Stimulated activated CD4-positive, alpha-beta T cell treated with anti-CD3 and anti-CD28 coated beads, Interleukin-12 subunit alpha, Interleukin-12 subunit beta, amount 100 ng/mL, for 48 hours (primary cell): ENCODE measurements around the gene UCP3.

Source experiments
- DNase-seq, 3 donors: peaks; one replicate each; pipeline ENCODE4 v3.0.0-alpha.2; 2020; ENCODE audit warnings: low read depth in 2 of 3, low spot score in 1 of 3

Gene UCP3

GRCh38 chr11:73956876-73957653 is 51.8 kb downstream of the UCP3 start:
- DNase-seq: no peak

GRCh38 chr11:73951797-73952196 is 57.1 kb downstream of the UCP3 start:
- DNase-seq: no peak

- DNase-seq: no peak
Observed at GRCh38 chr11:73950869-73951710, 57.8 kb downstream of the UCP3 start, which contains the start of gene DNAJB13. Gene DNAJB13, plus strand, starts transcription at chr11:73951026. Its CDS starts 44 bp downstream, at chr11:73951070.
